Stimulated activated CD4-positive, alpha-beta T cell treated with anti-CD3 and anti-CD28 coated beads, Interleukin-1b, Interleukin-23, amount 100 ng/mL, for 1 hour (primary cell): ENCODE data around the gene TUBGCP3.

Experiments
- DNase-seq, 2 donors: peaks; one replicate each; pipeline ENCODE4 v3.0.0-alpha.2; 2020; ENCODE audit warnings: low read depth in 2 of 2

The TUBGCP3 gene

DNA sequence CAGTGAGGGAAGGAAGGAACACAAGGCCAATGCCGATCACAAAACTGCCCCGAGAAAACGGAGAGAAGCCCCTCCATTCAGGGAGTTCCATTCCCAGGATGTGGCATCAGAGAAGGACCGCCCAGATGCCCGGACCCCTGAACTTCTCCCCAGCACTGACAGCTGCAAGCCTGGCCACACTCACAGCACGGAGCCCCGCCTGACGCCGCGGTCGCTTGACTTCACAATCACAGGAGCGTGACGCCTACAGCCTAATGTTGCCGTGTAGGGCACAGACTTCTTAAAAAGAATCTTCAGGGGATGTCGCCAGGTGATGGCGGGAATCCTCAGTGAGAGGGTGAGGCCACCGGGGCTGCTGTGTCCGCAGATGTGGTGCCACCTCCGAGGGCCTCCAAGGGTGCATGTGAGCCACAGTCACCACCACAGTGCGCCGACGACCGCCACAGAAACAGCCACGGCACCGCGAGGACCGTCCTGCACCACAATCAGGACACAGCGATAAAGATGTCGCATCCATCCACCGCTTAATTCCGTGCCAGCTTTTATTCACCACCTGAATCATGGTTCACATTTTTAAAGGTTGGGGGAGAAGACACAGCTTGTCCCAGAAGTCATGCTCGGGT lies 134.6 kb downstream of the TUBGCP3 start:
- no peak for DNase-seq

DNA sequence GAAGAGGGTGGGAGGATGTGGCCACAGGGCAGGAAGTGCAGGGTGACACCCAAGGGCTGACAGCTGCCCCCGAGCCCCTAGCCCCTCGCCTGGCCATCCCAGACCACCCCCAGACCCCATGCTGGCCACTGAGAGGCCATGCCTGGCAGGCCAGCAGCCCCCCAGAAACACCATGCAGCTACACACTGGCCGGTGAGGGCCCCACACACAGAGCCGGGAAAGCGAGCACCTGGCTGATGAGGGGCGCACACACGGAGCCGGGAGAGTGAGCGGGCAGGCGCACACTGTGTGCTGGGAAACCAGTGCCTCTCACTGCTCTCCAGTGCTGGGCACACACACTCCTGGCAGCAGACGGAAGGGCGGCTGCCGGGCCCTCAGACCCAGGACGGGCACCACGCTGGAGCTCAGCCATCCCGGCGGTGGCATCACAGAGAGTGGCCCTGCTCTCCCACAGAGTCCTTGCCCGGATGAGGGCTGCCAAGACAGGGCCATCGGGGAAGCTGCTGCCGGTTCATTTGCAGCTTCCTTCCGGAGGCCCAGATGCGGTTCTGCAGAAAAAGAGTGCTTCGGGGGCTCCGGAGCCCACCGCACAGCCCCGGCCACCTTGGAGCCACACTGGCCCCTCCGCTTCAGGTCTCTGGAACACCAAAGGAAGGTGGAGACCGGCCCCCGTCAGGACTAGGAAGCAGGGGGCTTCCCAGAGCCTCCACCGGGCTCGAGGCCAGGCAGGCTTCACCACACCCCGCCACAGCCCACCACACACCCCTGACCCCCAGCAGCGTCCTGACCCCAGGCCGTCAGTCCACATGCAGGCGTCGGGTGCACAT lies 135.4 kb downstream of the TUBGCP3 start:
- no peak for DNase-seq

DNA sequence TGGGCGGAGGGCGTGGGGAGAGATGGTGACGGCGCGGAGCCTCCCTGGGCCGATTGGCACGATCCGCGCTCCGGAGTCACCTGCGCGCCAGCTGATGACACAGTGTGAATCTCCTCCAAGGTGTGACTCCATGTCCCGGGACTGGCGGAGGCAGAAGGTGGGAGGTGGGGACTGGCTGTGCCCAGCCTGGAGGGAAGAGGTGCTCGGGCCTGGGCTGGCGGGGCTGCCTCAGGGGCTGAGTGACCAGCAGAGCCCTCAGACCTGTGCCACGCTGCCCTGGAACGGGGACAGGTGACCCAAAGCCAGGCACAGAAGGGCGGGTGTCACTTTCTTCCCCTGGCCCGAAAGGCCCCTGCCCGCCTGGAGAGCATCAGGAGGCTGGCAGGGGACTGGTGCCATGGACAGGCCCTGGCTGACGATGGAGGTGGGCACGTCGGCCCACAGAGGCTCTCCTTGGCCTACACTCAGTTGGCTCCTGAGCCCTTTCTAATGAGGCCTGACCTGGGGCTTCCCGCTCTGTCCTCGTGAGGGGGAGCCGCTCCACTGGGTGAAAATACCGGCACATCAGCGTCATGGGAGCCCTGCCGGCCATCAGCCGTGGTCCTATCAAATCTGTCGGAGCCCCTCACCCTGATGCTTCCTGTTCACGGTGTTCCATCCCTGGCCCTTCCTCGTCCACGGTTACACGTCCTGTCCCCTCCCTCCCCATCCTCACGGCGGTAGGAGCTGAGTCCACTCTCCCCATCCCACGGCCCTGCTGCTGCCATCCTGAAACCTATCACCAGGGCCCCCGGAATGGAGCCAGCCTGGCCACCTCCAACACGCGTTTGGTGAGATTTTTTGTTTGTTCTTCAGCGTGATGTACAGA lies 136.2 kb downstream of the TUBGCP3 start:
- DNase-seq: no peak

DNA sequence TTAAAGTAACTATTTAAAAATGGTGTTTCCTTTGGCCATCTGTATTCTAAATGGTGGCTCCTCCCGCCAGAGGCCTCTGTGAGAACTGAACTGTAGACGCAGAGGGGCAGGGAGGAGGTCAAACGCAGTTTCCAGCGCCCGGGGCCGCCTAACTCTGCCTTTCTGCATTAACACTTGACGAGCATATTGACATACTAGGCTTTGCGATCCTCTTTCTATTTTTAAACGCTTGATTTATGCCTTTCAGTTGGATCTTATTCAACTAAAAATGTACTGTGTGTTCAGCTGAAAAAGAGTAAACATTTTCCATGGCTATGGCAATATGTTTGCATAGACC lies 137.1 kb downstream of the TUBGCP3 start:
- DNase-seq: no peak

DNA sequence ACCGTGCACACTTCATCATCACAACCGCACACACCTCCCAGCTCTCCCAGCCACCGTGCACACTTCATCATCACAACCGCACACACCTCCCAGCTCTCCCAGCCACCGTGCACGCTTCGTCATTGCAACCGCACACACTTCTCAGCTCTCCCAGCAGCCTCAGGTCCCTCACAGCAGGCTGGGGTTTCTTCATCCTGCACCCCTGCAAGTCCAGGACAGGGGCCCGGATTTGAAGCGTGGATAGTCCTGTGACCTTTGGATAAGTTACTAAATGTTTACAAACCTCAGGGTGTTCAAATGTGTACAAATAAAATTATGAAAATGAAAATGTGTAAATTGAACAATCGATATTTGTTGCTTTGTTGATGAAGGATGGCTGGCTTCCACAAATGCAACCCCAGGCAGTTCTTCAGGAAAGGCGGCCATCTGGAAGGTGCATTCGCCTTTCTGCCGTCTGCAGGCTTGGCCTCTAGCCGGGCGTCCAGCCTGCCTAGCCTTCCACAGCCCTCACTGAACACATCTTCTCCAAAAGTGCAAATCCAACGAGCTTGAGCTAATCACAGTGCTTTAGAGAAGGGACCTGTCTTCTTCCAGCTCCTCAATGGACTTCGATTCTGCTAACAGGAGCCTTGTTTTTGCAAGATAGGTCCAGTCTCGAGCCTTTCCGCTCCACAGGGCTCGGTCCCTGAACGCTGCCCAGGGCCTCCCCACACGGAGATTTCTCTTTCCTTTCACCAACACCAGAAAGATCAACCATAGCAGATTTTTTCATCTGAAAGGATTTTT lies 137.6 kb downstream of the TUBGCP3 start:
- DNase-seq: no peak

DNA sequence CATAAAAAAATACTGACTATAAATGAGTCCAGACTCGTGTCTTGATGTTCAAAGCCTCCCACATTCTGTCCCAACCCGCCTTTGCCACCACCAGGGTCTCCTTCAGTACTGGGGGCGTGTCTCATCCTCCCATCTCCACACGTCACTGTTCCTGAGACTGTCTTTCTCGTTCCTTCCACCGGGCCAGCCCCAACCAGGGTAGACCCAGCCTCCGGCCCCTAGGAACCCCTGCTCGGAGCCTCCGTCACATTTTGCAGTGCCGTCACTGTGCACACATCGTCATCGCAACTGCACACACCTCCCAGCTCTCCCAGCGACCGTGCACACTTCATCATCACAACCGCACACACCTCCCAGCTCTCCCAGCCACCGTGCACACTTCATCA lies 138.4 kb downstream of the TUBGCP3 start:
- no peak for DNase-seq

DNA sequence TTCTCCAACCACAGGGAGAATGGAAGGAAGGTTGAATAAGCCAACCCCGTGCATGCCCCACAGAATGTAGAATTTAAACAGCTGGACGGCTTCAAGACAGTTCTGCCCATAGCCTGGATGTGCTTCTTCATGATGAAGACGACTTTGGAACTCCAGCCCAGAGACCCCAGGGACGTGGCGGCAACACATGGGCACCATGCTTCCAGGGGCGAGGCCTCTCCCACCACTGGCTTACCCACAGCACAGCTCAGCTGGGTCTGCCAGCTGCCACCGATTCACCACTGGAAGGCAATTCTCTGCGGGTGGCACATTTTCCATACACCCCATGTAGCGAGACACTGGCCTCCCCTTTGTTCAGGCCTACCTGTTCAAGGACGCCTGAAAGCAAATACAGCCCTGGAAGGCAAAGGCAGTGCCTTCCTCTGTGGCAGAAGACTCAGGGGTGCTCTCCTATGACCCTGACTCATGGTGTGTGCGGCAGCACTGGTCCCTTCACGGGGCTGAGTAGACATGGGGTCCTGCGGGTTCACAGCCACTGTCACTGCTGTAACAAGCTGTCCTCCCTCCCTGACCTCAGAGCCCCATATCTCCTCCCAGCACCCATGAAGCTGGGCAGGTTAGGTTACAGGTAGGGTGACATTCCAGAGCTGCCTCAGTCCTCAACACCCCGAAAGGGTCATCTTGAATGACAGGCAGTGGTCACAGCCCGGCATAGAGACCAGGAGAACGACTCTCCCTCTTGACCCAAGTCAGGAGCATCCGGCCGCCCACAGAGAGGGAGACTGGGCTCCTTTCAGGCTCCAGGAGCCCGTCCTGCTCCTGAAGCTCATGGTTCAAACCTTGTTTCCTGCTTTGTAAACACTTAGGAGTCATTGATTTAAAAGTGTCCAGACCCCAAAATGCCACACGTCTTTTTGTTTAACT lies 139.1 kb downstream of the TUBGCP3 start:
- DNase-seq: no peak

DNA sequence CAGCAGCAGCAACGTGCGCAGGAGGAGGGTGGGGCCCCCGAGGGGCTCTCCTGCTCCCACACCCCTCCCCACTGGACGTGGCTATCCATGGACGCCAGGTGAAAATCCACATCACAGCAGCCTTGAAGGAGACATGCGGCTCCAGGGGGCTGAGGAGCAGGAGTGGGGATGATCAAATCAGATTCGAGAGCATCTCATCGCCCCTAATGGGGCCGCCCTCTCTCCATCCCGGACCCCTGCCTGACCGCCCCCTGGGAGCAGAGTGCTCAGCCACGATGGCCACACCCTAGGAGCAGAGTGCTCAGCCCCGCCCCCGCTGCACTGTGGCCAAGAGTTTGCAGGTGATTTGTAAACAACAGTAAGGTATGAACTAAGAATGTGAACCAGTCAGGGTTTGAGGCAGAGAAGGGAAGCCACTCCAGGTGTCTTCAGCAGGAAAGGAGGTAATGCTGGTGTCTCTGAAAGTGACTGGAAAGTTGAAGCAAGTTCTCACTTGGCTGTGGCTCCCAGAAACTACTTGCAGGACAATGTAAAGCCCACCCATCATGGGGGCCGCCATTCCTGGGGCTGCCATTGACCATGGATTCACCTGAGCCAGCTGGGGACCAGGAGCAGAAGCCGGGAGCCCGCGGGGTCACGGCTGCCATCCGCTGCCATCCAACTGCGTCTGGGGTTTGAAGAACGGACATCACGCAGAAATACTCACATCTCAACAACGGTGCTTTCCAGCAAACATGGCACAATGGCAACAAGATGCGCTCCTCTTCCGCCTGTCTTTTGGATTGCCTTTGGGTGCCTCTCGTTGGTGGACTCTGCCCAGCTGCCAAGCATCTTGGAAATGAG lies 140.0 kb downstream of the TUBGCP3 start:
- DNase-seq: no peak

DNA sequence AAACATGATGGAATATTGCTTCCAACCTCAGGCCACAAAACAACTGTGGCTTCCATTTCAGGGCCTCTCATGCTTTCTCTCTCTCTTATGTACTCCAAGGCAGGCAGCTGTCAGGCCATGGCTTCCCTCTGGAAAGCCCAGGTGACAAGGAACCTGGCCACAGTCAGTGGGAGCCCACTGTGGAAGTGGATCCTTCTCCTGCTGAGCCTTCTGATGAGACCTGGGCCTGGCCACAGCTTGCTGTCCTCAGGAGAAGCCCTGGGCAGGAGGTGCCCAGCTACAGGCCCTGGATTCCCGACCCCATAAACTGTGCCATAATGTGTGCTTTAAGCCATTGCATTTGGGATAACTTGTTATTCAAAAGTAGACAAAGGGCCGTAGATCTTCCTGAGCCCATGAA lies 140.6 kb downstream of the TUBGCP3 start:
- DNase-seq: no peak

DNA sequence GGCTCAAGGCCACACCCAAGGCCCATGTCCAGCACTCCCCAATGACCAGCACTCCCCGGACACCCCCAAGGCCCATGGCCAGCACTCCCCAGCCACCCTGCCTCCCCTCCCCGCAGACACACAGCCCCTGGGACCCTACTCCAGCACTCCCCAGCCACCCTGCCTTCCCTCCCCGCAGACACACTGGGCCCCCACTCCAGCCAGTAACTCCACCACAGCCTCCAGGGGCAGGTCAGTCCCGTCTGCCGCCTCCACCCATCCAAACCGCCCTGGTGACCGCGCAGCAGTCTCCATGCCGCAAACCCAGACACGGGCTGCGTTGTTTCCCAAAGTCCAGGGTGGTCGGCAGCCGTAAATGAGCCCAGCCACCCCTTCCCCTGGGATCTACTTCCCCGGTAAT lies 141.1 kb downstream of the TUBGCP3 start:
- DNase-seq: no peak

DNA sequence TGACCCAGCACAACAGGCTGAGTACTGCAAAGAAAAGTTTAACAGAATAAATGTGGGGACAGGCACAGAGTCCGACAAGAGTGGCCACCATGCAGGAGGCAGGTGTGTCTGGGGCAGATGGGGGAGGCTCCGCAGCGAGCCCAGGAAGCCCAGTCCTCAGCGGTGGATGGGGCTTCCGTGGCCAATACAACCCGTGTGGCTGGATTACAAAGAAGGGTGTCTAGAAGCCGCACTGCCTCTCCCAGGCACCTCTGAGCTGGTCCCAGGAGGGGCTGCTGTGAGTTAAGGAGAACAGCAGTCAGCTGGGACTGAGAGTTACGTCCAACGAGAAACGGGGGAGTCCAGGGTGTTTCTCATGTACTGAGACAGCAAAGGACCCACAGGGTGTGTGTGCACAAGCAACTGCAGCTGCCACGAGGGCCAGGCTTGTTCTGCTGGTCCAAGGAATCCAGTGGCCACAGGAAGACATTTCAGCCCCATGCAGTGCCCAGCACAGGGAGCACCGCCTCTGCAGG lies 141.5 kb downstream of the TUBGCP3 start:
- DNase-seq: no peak

DNA sequence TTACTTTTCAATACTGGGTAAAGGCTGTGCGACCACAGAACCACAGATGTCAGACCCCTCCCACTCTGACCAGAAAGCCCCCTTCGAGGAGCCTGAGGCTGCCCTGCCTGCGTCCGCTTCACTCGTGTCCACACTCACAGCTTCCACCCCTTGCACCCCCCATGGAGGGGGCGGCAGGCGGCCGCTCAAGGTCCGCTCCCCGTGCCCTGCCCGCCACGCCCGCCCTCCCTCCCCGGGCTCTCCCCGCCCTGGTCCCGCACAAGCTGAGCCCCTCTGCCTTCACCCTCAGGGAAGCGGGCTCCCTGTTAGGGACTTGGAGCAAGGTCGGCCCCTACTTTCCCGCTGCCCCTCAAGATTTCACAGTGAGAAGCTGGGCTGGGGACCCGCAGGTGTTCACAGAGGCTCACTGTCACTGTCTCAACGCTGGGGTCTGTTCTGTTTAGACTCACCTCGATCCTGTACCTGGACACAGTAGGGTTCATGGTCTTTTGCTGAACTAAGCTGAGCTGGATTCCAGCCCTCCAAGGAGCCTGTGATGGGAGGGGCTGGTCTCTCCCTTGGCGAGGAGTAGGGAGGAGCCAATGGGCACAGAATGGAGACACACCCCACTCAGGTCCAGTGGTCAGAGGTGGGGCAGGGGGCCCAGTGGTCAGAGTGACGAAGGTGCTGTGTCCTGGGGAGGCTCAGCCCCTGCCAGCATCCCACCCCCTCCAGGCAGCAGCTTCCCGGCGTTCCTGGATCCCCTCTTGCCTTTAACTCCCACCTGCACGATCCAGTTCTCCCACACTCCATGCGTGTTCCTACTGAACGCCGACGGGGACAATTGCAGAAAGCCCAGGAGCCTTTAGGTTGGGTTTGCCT lies 142.3 kb downstream of the TUBGCP3 start:
- DNase-seq: no peak

DNA sequence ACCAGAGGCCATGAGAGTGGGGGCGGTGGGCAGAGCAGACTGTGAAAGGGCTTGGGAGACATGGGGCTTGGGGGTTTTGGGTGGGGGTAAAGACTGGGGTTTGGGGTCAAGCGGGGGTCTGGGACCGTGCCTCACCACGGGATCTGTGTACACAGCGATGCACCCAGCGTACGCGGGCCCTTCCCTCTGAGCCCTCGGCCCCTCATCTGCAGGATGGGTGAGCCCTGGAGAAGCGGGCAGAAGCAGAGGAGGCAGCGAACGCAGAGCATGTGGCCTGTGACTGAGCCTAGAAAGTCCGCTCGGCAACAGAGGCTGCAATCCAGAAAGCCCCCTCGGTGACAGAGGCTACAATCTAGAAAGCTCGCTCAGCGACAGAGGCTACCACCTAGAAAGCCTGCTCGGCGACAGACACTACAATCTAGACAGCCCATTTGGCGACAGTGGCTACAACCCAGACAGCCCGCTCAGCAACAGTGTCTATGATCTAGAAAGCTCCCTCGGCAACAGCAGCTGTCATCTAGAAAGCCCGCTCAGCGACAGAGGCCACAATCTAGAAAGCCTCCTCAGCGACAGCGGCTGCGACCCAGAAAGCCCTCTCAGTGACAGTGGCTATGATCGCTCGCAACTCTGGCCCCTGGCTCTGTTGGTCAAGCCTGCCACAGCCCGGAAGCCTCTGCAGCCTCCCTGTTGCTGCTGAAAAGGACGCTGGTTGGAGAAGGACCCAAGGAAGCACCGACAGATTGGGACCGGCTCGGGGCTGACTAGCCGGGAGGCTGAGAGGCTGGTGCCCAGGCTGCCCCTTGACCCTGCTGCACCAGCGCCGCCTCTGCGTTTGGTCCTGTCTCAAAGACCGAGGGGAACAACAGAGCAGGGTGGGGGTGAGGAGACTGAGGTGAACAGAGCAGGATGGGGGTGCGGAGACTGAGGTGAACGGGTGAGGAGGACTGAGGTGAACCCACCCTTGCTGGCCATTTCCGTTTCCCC lies 143.2 kb downstream of the TUBGCP3 start:
- no peak for DNase-seq

DNA sequence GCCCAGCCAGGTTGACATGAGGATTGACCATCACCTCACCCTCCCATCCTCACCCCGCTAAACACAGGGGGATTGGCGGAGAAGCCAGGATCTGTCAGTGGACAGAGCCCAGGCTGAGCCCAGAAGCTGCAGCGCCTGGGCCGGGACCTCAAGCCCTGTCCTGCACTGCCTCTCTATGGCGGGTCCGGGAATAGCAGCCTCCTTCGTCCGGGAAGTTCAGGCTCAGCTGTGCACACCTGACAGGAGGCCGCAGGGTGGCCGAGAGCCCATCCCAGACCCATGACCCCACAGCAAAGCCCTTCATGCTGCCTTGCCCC lies 144.0 kb downstream of the TUBGCP3 start:
- no peak for DNase-seq

DNA sequence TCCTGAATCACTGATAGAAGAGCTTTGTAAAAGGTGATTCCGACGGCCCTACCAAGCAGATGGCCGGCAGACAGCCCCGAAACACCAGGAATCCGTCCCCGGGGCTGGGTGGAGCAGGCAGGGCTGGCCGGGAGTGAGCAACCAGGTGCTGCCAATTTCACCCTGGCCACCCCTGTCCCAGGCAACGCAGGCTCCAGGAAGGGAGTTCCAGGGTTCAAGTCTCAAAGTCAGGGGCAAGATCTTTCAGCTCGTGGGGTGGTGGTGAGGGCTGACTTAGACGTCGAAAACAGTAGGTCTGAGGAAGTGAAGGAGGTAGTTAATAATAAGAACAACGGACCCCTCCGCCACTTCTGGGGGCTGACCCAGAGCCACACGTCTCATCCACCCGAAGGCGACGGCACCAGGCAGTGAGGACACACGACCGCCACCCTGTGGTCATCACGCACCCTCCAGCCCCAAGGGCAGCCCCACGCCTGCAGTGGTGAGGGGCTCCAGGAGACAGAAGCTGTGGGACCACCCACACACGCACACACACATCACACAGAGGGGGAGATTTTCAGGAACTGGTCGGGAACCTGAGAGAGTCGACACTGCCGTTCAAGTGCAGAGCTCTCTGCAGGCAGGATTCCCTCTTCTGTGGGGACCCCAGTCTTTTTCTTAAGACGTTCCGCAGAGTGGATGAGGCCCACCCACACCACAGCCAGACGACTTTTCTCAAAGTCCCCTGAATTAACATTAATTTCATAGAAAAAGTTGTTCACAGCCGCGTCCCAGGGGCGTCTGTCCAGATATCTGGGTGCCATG lies 144.6 kb downstream of the TUBGCP3 start:
- no peak for DNase-seq

DNA sequence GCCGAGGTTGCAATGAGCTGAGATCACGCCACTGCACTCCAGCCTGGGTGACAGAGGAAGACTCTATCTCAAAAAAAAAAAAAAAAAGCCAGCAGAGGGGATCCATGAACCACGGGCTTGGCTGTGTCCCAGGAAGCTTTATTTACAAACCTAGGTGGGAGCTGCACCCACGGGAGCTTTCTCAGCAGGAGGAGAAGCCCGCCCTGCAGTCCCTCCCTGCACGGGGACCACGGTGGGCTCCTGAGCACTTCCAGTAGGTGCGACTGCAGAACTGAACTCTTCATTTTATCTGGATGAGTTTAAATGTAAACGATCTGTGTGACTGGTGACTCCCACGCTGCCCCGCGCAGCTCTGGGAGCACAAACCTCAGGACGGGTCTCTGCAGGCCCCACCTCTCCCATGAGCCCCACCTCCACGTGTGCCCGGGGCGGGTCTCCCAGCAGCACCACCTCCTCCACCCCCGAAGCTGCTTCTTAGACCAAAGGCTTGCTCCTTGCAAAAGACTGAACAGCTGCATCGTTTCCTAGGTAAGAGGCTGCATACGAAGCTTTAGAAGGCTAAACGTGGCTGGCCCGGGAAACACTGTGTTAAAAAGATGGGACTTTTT lies 145.4 kb downstream of the TUBGCP3 start:
- DNase-seq: no peak
